Measurements from ENCODE around the gene OXGR1.
"Not testable (repeated sequence)": the region's sequence is repeated elsewhere in the genome, so short reads cannot be mapped to it uniquely, and the experiment has no call there.

Gene OXGR1

DNA sequence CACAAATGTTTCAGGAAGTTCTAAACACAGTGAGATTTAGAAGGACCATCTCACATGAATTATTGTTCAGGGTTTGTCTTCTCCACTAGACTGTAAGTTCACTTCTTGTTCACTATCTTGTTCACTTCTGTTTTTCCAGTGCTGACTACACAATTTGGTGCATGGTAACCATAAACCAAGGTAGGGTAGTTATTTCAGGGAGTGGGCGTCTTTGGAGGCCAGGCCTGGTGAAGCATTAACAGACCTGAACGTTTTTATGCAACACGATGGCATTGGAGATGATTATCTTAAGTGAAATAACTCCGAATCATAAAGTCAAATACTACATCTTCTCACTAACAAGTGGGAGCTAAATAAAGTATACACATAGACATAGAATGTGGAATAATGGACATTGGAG lies 14.4 kb upstream of the OXGR1 start:
- FAIRE-seq (no peak), DNase-seq (ENCODE audit: extremely low spot score, insufficient read length, low read depth) (no peak)

DNA sequence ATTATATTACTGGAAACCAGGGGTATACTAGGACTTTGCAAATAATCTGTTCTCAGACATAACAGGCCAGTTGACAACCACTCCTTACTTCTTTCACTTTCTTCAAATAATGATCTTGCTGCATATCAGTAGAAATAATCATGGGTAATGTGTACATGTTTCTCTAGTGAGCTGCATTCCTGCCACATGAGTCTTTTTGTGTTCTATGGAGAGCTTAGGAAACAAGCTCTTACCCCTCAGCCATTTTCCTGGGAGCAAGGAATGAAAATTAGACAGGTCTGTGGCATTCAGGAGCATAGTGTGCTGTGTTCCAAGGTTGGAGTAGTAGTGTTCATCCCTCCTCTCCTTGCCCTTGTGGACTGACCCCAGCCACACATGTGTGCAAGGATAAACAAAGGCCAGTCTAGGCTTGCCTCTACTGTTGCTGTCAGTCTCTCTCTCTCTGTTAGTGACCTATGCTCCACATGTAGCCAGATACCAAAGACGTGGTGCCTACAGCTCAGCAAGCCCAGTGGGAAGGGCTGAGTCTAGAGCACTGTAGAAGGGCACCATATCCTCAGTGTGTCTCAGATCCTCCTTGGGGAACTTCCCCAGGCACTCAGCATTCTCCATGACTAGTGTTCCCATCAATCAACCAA lies 11.5 kb upstream of the OXGR1 start:
- DNase-seq (ENCODE audit: extremely low spot score, insufficient read length, low read depth) (no peak), FAIRE-seq (no peak)

- no peak for FAIRE-seq
- DNase-seq (ENCODE audit: extremely low spot score, insufficient read length, low read depth): no peak
These were observed 10.6 kb upstream of the OXGR1 start for GRCh38 chr13:97004886-97005285.

DNA sequence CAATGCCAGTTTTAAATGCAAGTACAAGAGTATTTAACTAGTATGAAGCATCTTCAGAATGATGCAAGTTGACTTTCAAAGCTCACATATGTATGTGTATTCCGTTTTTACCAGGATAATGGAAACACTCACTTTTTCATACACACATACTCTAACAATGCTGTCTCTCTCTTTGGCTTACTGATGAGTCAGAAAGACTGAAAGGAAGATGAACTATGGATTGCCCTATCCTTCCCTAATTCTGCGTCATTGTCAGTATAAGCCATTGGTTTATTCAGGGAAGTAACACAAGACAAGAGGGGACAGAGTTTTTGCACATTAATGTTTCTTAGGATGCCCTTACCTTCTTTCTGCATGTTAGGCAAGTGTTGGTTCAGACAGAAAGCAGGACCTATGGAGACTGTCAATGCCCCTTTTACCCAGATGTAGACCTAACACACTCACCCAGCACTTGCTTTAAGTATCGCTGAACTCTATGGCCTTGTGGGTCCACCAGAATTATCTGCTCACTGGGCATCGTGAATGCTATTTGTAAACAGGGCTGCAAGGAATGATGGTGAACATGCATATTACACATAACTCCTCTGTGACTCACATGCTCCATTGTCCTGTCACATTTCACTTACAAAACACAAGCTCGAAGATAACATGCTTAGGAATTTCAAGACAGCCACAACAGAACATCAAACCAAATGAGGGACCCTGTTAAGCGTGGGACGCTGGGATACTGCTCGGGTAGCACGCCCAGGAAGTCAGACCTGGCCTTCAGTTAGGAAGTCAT lies 10.0 kb upstream of the OXGR1 start:
- no peak for FAIRE-seq
- DNase-seq (ENCODE audit: extremely low spot score, insufficient read length, low read depth): no peak

GRCh38 chr13:97003071-97003470 lies 8.8 kb upstream of the OXGR1 start:
- no peak for DNase-seq (ENCODE audit: extremely low spot score, insufficient read length, low read depth)
- no peak for FAIRE-seq

GRCh38 chr13:97002581-97002980 lies 8.3 kb upstream of the OXGR1 start:
- DNase-seq (ENCODE audit: extremely low spot score, insufficient read length, low read depth) (no peak), FAIRE-seq (no peak)

DNA sequence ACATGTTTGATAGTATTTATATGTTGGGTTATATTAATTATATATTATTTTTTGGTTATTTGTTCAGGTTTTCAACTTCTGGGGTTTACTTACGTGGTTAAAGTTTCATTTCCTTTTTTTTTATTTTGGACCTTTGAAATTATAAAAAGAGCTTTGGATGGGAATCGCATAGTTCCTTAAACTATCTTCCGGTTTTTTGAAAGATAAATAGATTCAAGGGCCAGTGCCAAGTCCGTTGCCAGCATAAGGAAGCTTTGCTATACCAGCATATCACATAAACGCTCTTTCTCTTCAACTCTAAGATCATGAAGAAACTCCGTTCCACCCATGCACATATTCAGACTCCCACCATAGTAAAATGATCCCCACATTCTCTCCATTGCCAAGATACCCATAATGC lies 7.4 kb upstream of the OXGR1 start:
- no peak for FAIRE-seq

GRCh38 chr13:97000295-97000925 lies 6.1 kb upstream of the OXGR1 start:
- no peak for DNase-seq (ENCODE audit: extremely low spot score, insufficient read length, low read depth)
- FAIRE-seq: no peak

More for the DNA sequence above, 7.4 kb upstream of the OXGR1 start:
- DNase-seq (ENCODE audit: extremely low spot score, insufficient read length, low read depth): no peak

- DNase-seq (ENCODE audit: extremely low spot score, insufficient read length, low read depth): no peak
- no peak for FAIRE-seq
These were observed 4.8 kb upstream of the OXGR1 start for GRCh38 chr13:96999091-96999490.

- FAIRE-seq: no peak
These were observed 3.8 kb upstream of the OXGR1 start for GRCh38 chr13:96998051-96998450.

GRCh38 chr13:96996886-96997285 lies 2.6 kb upstream of the OXGR1 start:
- FAIRE-seq: no peak
- no peak for DNase-seq (ENCODE audit: extremely low spot score, insufficient read length, low read depth)

More at GRCh38 chr13:96998051-96998450, 3.8 kb upstream of the OXGR1 start:
- no peak for DNase-seq (ENCODE audit: extremely low spot score, insufficient read length, low read depth)

DNA sequence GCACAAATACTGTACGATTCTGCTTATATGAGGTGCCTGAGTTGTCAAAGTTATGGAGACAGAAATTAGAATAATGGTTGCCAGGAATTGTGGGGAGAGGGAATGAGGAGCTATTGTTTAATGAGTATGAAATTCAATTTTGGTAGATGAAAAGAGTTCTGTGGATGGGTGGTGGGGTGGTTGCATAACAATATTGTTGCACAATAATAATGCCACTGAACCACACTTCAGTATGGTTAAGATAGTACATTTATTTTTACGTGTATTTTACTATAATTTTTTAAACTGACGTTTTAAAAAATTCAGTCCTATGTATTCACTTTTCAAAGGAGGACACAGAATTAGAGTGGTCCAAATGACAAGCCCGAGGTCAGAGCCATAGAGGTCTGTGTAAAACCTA lies 1.8 kb upstream of the OXGR1 start:
- FAIRE-seq (no peak), DNase-seq (ENCODE audit: extremely low spot score, insufficient read length, low read depth) (no peak)

DNA sequence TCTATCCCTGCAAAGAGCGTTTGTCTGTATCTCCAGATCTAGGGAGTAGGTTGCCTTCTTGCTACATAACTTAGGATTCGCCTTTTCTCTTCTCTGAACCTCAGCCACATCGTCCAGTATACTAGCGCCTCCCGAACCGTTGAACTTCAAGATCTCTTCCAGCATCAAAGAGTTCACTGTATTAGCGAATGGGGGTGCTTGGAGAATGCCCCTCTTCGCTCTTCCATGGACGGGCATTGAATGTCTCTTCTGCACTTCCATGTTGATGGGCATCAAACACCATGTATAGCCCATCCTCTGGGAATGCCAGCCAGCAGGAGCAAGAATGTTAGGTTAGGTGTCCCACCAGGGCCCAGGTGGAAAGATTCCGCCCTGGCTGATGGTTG lies 575 bp upstream of the OXGR1 start:
- DNase-seq (ENCODE audit: extremely low spot score, insufficient read length, low read depth) (no peak), FAIRE-seq (no peak)

- DNase-seq (ENCODE audit: extremely low spot score, insufficient read length, low read depth) (no peak), FAIRE-seq (no peak)
These were observed 651 bp downstream of the OXGR1 start for GRCh38 chr13:96993634-96994016.

DNA sequence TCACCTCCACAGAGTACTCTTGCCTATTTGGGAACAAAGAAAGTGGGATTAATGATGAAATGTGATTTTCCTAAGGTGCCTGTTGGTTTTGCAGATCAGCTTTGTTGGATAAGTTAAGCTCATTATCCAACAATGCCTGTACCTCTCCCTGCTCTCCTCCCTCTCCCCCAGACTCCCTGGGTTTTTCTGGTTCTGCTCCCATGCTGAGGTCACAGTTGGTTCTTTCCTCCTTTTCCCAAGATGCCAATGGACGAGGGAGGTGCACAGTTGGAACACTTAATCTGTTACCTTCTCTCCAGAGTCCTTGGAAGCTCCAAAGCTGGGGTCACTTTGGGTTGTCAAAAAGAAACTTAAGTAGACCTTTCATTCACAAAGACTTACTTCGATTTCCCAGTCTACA lies 1.6 kb downstream of the OXGR1 start:
- DNase-seq (ENCODE audit: extremely low spot score, insufficient read length, low read depth) (no peak), FAIRE-seq (no peak)

GRCh38 chr13:96991072-96991471 lies 3.2 kb downstream of the OXGR1 start:
- DNase-seq (ENCODE audit: extremely low spot score, insufficient read length, low read depth): no peak
- no peak for FAIRE-seq

DNA sequence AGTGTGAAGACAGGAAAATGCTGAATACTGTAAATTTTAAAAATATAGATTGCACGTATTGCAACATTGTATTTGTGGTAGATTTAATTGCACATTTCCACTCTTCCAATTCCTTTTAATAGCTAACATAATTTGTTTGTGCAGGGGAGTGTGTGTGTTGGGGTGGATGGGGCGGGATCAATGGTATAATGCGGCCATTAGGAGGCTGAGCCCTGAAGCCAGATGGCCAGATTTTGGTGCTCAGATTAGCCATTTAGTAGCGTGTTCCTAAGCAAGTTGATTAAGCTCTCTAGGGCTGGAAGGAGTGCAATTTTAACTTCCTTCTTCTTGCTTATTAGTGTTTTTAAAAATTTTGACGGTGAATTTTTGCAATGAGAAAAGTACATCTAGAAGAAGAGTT lies 5.8 kb downstream of the OXGR1 start:
- DNase-seq (ENCODE audit: extremely low spot score, insufficient read length, low read depth) (no peak), FAIRE-seq (no peak)

DNA sequence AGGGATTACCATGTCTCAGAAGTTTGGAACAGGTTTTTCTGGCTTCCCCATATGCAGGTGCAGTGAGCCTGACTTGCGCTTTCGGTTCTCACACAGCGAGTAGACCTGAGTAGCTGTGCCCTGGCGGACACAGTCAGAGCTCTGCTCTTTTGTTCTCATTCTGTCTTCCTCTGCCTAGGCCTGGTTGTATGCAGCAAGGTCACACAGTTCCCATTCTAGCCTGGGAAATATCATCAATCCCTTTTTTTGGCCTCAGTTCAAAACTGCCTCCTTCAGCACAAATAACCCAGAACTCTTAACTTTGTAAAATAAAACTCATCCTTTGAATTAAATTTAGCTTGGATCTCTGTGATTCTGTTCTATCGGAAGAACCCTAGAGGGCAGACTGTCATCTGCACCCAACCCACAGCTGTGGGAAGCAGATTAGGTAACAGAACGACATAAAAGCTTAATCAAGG lies 10.2 kb downstream of the OXGR1 start:
- no peak for DNase-seq (ENCODE audit: extremely low spot score, insufficient read length, low read depth)
- FAIRE-seq: peak; percentile 15

- no peak for FAIRE-seq
- no peak for DNase-seq (ENCODE audit: extremely low spot score, insufficient read length, low read depth)
These were observed 11.6 kb downstream of the OXGR1 start for GRCh38 chr13:96982672-96983071.

GRCh38 chr13:96979861-96980260 lies 14.4 kb downstream of the OXGR1 start:
- FAIRE-seq; DNase-seq (ENCODE audit: extremely low spot score, insufficient read length, low read depth): not testable (repeated sequence)

GRCh38 chr13:96968027-96968426 lies 26.2 kb downstream of the OXGR1 start:
- no peak for DNase-seq (ENCODE audit: extremely low spot score, insufficient read length, low read depth)
- no peak for FAIRE-seq
